A549 (cell line): ENCODE data around the gene MEGF6.

ENCODE experiments used
- CHD2 ChIP-seq: fragments of 150-350 bp; IDR thresholded peaks from 2 replicates; pipeline ENCODE4 v1.6.1; 2014; ENCODE audit warnings: low read length; ENCODE audit not compliant: partially characterized antibody
- MAX ChIP-seq: IDR thresholded peaks from 2 replicates; pipeline ENCODE4 v1.6.1; 2012
- PBX3 ChIP-seq: IDR thresholded peaks from 2 replicates; pipeline ENCODE4 v1.6.1; 2012
- POLR2A ChIP-seq: IDR thresholded peaks from 2 replicates; pipeline ENCODE4 v1.6.1; 2012; ENCODE audit warnings: mild to moderate bottlenecking, low read length
- RARB ChIP-seq: fragments of 250-450 bp; sonication (Bioruptor Pico); IDR thresholded peaks from 2 replicates; pipeline ENCODE4 v1.8.0; 2021; ENCODE audit warnings: mild to moderate bottlenecking, moderate library complexity
- RCOR1 ChIP-seq: fragments of 150-350 bp; IDR thresholded peaks from 2 replicates; pipeline ENCODE4 v1.6.1; 2014; ENCODE audit warnings: antibody characterized with exemption, low read length, low read depth
- REST ChIP-seq: fragments of 200-600 bp; sonication (generic); IDR thresholded peaks from 2 replicates; pipeline ENCODE4 v1.6.1; 2016; ENCODE audit warnings: antibody characterized with exemption, mild to moderate bottlenecking, moderate library complexity
- SMC3 ChIP-seq: fragments of >200 bp; sonication (Bioruptor Twin); formaldehyde crosslinking; IDR thresholded peaks from 3 replicates; pipeline ENCODE4 v1.6.1; 2018; ENCODE audit warnings: inconsistent platforms
- TF ChIP-seq, protein P1 (sequence below): fragments of >200 bp; sonication (Bioruptor Twin); formaldehyde crosslinking; IDR thresholded peaks from 3 replicates; pipeline ENCODE4 v1.5.1; 2016

DNA sequence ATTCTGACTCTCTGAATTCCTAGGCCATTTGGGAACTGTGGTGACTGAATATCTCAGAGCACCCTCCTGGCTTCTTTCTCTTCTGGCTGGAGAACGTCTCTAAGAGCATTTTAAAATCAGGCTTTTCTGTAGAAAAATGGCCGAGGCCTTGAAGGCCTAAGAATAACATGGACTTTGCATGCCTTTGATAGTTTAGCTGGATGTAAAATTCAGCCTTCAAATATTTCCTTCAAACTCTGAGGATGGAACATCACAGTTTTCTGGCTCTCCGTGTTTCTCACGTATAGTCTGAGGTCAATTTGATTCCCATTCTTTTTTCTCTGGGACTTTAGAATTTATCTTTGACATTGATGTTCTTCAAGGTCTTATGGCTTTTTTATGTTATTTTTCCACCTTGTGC lies 122.9 kb downstream of the MEGF6 start:
- TF ChIP-seq POLR2A = no peak
- no peak for TF ChIP-seq REST
- no peak for TF ChIP-seq RARB
- no peak for TF ChIP-seq PBX3
- TF ChIP-seq, protein P1, sequence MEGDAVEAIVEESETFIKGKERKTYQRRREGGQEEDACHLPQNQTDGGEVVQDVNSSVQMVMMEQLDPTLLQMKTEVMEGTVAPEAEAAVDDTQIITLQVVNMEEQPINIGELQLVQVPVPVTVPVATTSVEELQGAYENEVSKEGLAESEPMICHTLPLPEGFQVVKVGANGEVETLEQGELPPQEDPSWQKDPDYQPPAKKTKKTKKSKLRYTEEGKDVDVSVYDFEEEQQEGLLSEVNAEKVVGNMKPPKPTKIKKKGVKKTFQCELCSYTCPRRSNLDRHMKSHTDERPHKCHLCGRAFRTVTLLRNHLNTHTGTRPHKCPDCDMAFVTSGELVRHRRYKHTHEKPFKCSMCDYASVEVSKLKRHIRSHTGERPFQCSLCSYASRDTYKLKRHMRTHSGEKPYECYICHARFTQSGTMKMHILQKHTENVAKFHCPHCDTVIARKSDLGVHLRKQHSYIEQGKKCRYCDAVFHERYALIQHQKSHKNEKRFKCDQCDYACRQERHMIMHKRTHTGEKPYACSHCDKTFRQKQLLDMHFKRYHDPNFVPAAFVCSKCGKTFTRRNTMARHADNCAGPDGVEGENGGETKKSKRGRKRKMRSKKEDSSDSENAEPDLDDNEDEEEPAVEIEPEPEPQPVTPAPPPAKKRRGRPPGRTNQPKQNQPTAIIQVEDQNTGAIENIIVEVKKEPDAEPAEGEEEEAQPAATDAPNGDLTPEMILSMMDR = no peak
- no peak for TF ChIP-seq MAX
- no peak for TF ChIP-seq CHD2
- no peak for TF ChIP-seq SMC3
- no peak for TF ChIP-seq RCOR1
